ENCODE measurements around the gene GDPD1.

GRCh38 chr17:59278406-59278805, 58.1 kb downstream of the GDPD1 start:
- TF ChIP-seq CTCF (IDR thresholded peaks at IDR 0.05; ENCODE audit: low read length) = no peak
- TF ChIP-seq EZH2 (optimal IDR thresholded peaks at IDR 0.05; ENCODE audit: low read depth, low read length) = no peak

Measured in MM.1S (cell line).